Medulla oblongata (tissue), 1 donor: ENCODE measurements around the gene DZIP1.
"Not testable (repeated sequence)": the region's sequence is repeated elsewhere in the genome, so short reads cannot be mapped to it uniquely, and the experiment has no call there.

ENCODE experiments used
- DNase-seq: peaks from one replicate; pipeline ENCODE4 v3.0.0-alpha.2; 2015; ENCODE audit errors: extremely low spot score

The DZIP1 gene

GRCh38 chr13:95603887-95604555, 40.5 kb downstream of the DZIP1 start:
- no peak for DNase-seq

GRCh38 chr13:95601906-95602305, 42.6 kb downstream of the DZIP1 start:
- no peak for DNase-seq

- DNase-seq, result no peak
These were observed 43.3 kb downstream of the DZIP1 start for GRCh38 chr13:95601216-95601615.

GRCh38 chr13:95596701-95597100, 47.8 kb downstream of the DZIP1 start:
- no peak for DNase-seq

- DNase-seq, result no peak
These were observed 51.0 kb downstream of the DZIP1 start for GRCh38 chr13:95593462-95593861.

- no peak for DNase-seq
These were observed 55.8 kb downstream of the DZIP1 start for GRCh38 chr13:95588721-95589120.

- DNase-seq, result no peak
These were observed 56.4 kb downstream of the DZIP1 start for GRCh38 chr13:95588134-95588533.

GRCh38 chr13:95585867-95586266, 58.6 kb downstream of the DZIP1 start:
- DNase-seq, result no peak

- no peak for DNase-seq
These were observed 65.2 kb downstream of the DZIP1 start for GRCh38 chr13:95579303-95579702.

GRCh38 chr13:95573221-95573620, 71.3 kb downstream of the DZIP1 start:
- DNase-seq, result no peak

- no peak for DNase-seq
These were observed 72.6 kb downstream of the DZIP1 start for GRCh38 chr13:95571941-95572340.

- no peak for DNase-seq
These were observed 74.5 kb downstream of the DZIP1 start for GRCh38 chr13:95570016-95570415.

GRCh38 chr13:95568131-95568530, 76.4 kb downstream of the DZIP1 start:
- DNase-seq, result no peak

- not testable (repeated sequence) for DNase-seq
These were observed 78.7 kb downstream of the DZIP1 start for GRCh38 chr13:95565758-95566157.

- no peak for DNase-seq
These were observed 79.7 kb downstream of the DZIP1 start for GRCh38 chr13:95564733-95565291.

GRCh38 chr13:95564091-95564490, 80.4 kb downstream of the DZIP1 start:
- no peak for DNase-seq

GRCh38 chr13:95560387-95560786, 84.1 kb downstream of the DZIP1 start:
- no peak for DNase-seq

- no peak for DNase-seq
These were observed 85.4 kb downstream of the DZIP1 start for GRCh38 chr13:95559100-95559499.

GRCh38 chr13:95557013-95557412, 87.5 kb downstream of the DZIP1 start:
- DNase-seq, result no peak

GRCh38 chr13:95553581-95554385, 90.7 kb downstream of the DZIP1 start:
- DNase-seq, result no peak

- no peak for DNase-seq
These were observed 91.7 kb downstream of the DZIP1 start, which contains the start of gene CLDN10 for GRCh38 chr13:95552539-95553441. TSS of gene CLDN10 (plus strand) at chr13:95552720. CDS start at chr13:95552754, 34 bp downstream.

GRCh38 chr13:95552208-95552538, 92.3 kb downstream of the DZIP1 start:
- DNase-seq, result no peak
